Tibial nerve (tissue), 4 donors: Measurements from ENCODE around the gene STPG3. TPM values are rescaled to one million over a fixed set of nuclear protein-coding genes. Genes with fewer than 3 reads are reported as not detected.

Source experiments
- DNase-seq, 2 donors: peaks; one replicate each; pipeline ENCODE4 v3.0.0-alpha.2; 2019; ENCODE audit warnings: low spot score in 2 of 2
- H3K27ac ChIP-seq, 4 donors: fragments of 200-600 bp; sonication (generic) in 3 of 4; one replicate each; pipeline ENCODE4 v1.5.1; 2017 to 2019; ENCODE audit warnings: mild to moderate bottlenecking in 1 of 4
- H3K27me3 ChIP-seq, 2 donors: fragments of 200-600 bp; sonication (generic) in 1 of 2; one replicate each; pipeline versions ENCODE4 v1.5.1 to v1.6.0; 2017 to 2019
- H3K36me3 ChIP-seq, 3 donors: fragments of 200-600 bp; sonication (generic); one replicate each; pipeline ENCODE4 v1.5.1; 2018 to 2019
- H3K4me1 ChIP-seq, 4 donors: fragments of 200-600 bp; sonication (generic) in 3 of 4; one replicate each; pipeline ENCODE4 v1.5.1; 2017 to 2019
- H3K4me3 ChIP-seq, 4 donors: fragments of 200-600 bp; sonication (generic) in 3 of 4; one replicate each; pipeline ENCODE4 v1.5.1; 2017 to 2019; ENCODE audit warnings: mild to moderate bottlenecking in 1 of 4, moderate library complexity in 1 of 4
- H3K9me3 ChIP-seq, 4 donors: fragments of 200-600 bp; sonication (generic) in 3 of 4; one replicate each; pipeline ENCODE4 v1.5.1; 2017 to 2019
- EP300 ChIP-seq, 2 donors: sonication (generic); formaldehyde crosslinking; IDR thresholded peaks; one replicate each; pipeline ENCODE4 v1.6.1; 2017; ENCODE audit warnings: antibody characterized with exemption in 2 of 2, mild to moderate bottlenecking in 1 of 2
- POLR2A ChIP-seq, 2 donors: fragments of 450-650 bp; IDR thresholded peaks; one replicate each; pipeline ENCODE4 v1.6.1; 2017; ENCODE audit warnings: antibody characterized with exemption in 2 of 2, mild to moderate bottlenecking in 2 of 2, moderate library complexity in 2 of 2
- WGBS, 2 donors: methylation state at CpG; one replicate each; pipeline ENCODE4 v1.1.5; 2018; 5-methylcytosine and 5-hydroxymethylcytosine counted together
- total RNA-seq, 4 donors: library from RNA; depleted of rRNA; stranded (reverse); fragments of >200 nt; gene quantifications; one replicate each; pipeline ENCODE4 v1.1.0, GENCODE V29; 2016
- TF ChIP-seq, protein P1 (sequence below), 5 experiments: fragments of 200-600 bp in 3 of 5; fragments of 450-650 bp in 2 of 5; sonication (generic) in 3 of 5; IDR thresholded peaks; one replicate each; pipeline ENCODE4 v1.5.1; 2016 to 2019; ENCODE audit warnings: antibody characterized with exemption in 5 of 5, mild to moderate bottlenecking in 3 of 5, moderate library complexity in 2 of 5

Gene STPG3
- total RNA-seq, 4 donors from 2014 or later = not detected

- 49 to 76% methylated on average over 9 to 10 of the region's 10 CpGs for WGBS, 2 donors
- TF ChIP-seq, protein P1, sequence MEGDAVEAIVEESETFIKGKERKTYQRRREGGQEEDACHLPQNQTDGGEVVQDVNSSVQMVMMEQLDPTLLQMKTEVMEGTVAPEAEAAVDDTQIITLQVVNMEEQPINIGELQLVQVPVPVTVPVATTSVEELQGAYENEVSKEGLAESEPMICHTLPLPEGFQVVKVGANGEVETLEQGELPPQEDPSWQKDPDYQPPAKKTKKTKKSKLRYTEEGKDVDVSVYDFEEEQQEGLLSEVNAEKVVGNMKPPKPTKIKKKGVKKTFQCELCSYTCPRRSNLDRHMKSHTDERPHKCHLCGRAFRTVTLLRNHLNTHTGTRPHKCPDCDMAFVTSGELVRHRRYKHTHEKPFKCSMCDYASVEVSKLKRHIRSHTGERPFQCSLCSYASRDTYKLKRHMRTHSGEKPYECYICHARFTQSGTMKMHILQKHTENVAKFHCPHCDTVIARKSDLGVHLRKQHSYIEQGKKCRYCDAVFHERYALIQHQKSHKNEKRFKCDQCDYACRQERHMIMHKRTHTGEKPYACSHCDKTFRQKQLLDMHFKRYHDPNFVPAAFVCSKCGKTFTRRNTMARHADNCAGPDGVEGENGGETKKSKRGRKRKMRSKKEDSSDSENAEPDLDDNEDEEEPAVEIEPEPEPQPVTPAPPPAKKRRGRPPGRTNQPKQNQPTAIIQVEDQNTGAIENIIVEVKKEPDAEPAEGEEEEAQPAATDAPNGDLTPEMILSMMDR (IDR thresholded peaks at IDR 0.05) = no peak
- TF ChIP-seq EP300 (IDR thresholded peaks at IDR 0.05) = no peak
- no peak for TF ChIP-seq POLR2A (IDR thresholded peaks at IDR 0.05)
- Histone ChIP-seq H3K27me3 (peaks cover 0 to 72% of the 10 kb centered on the region in 2 donors), H3K36me3 (no peaks in the 10 kb centered on the region), H3K4me3 (no peak overlapping the region), H3K27ac (no peak overlapping the region), H3K4me1 (peaks cover 0 to 29% (median 19%) of the 10 kb centered on the region in 4 donors), H3K9me3 (no peaks in the 10 kb centered on the region)
- DNase-seq = no peak
These were observed 19.0 kb upstream of the STPG3 start for GRCh38 chr9:137232101-137232500.

DNA sequence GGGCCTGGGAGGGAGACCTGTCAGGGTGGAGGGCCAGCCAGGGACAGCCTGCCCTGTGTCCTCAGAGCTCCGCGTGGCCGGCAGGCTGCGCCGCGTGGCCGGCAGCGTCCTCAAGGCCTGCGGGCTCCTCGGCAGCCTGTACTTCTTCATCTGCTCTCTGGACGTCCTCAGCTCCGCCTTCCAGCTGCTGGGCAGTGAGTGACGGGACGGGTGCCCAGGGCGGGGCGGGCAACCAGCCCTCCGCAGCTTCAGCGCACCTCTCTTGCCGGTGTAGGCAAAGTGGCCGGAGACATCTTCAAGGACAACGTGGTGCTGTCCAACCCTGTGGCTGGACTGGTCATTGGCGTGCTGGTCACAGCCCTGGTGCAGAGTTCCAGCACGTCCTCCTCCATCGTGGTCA, 18.6 kb upstream of the STPG3 start:
- Histone ChIP-seq H3K9me3 (no peaks in the 10 kb centered on the region), H3K4me1 (peaks cover 0 to 29% (median 15%) of the 10 kb centered on the region in 4 donors), H3K4me3 (no peak overlapping the region), H3K27me3 (peaks cover 0 to 68% of the 10 kb centered on the region in 2 donors), H3K36me3 (no peaks in the 10 kb centered on the region), H3K27ac (no peak overlapping the region)
- TF ChIP-seq EP300 (IDR thresholded peaks at IDR 0.05) = no peak
- no peak for TF ChIP-seq POLR2A (IDR thresholded peaks at IDR 0.05)
- TF ChIP-seq, protein P1 (IDR thresholded peaks at IDR 0.05) = no peak
- no peak for DNase-seq
- WGBS, 2 donors = 63 to 73% methylated on average over 10 to 24 of the region's 24 CpGs

- Histone ChIP-seq H3K4me1 (peaks cover 0 to 32% (median 15%) of the 10 kb centered on the region in 4 donors), H3K36me3 (no peaks in the 10 kb centered on the region), H3K9me3 (no peaks in the 10 kb centered on the region), H3K27me3 (peaks cover 0 to 61% of the 10 kb centered on the region in 2 donors), H3K4me3 (no peak overlapping the region), H3K27ac (no peak overlapping the region)
- no peak for DNase-seq
- TF ChIP-seq, protein P1 (IDR thresholded peaks at IDR 0.05) = no peak
- TF ChIP-seq EP300 (IDR thresholded peaks at IDR 0.05) (no peak), POLR2A (IDR thresholded peaks at IDR 0.05) (no peak)
- 71 to 74% methylated on average over 26 to 35 of the region's 40 CpGs for WGBS, 2 donors
These were observed 17.7 kb upstream of the STPG3 start for GRCh38 chr9:137233143-137233980.

DNA sequence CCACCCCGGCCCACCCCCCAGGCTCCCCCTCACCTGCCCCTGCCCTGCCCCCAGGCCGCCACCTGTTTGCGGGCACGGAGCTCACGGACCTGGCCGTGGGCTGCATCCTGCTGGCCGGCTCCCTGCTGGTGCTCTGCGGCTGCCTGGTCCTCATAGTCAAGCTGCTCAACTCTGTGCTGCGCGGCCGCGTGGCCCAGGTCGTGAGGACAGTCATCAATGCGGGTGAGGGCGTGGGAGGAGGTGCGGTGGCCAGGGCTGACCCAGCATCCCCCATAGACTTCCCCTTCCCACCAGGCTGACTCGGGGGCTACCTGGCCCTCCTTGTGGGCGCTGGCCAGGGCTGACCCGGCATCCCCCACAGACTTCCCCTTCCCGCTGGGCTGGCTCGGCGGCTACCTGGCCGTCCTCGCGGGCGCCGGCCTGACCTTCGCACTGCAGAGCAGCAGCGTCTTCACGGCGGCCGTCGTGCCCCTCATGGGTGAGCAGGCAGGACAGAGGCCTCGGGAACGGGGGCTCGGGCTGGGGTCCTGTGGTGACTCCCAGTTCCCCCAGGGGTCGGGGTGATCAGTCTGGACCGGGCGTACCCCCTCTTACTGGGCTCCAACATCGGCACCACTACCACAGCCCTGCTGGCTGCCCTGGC, 16.9 kb upstream of the STPG3 start:
- Histone ChIP-seq H3K27ac (no peak overlapping the region), H3K36me3 (no peaks in the 10 kb centered on the region), H3K4me3 (no peak overlapping the region), H3K27me3 (peaks cover 0 to 53% of the 10 kb centered on the region in 2 donors), H3K9me3 (no peaks in the 10 kb centered on the region), H3K4me1 (peaks cover 0 to 40% (median 19%) of the 10 kb centered on the region in 4 donors)
- 63 to 71% methylated on average over 25 to 30 of the region's 40 CpGs for WGBS, 2 donors
- TF ChIP-seq POLR2A (IDR thresholded peaks at IDR 0.05) = no peak
- no peak for DNase-seq

GRCh38 chr9:137234758-137235423, 16.2 kb upstream of the STPG3 start:
- 79 to 84% methylated on average over 17 of the region's 18 CpGs for WGBS, 2 donors
- DNase-seq = no peak
- Histone ChIP-seq H3K4me1 (peaks cover 0 to 47% (median 23%) of the 10 kb centered on the region in 4 donors), H3K27ac (no peak overlapping the region), H3K27me3 (peaks cover 0 to 46% of the 10 kb centered on the region in 2 donors), H3K36me3 (no peaks in the 10 kb centered on the region), H3K9me3 (no peaks in the 10 kb centered on the region), H3K4me3 (no peak overlapping the region)
- TF ChIP-seq, protein P1 (IDR thresholded peaks at IDR 0.05) = no peak
- TF ChIP-seq POLR2A (IDR thresholded peaks at IDR 0.05) (no peak), EP300 (IDR thresholded peaks at IDR 0.05) (no peak)
